Heart right ventricle (tissue), 16 donors: Measurements from ENCODE around the gene COL5A1. TPM values are rescaled to one million over a fixed set of nuclear protein-coding genes. Genes with fewer than 3 reads are reported as not detected.

Experiments used
- ATAC-seq, 8 donors: fragments of 200-7000 bp; cut with Tn5 transposase; one replicate each; pipeline ENCODE4 v1.9.1; 2020; ENCODE audit warnings: mild to moderate bottlenecking in 8 of 8, moderate library complexity in 8 of 8, moderate number of reproducible peaks in 1 of 8
- DNase-seq, 2 donors: peaks; one replicate each; pipeline ENCODE4 v3.0.0-alpha.2; 2020
- H3K27ac ChIP-seq, 10 donors: fragments of 200-600 bp; sonication (generic) in 2 of 10; one replicate each; pipeline versions ENCODE4 v1.5.0 to v1.8.0; 2020 to 2022; ENCODE audit warnings: mild to moderate bottlenecking in 3 of 10
- H3K27me3 ChIP-seq, 7 donors: fragments of 200-600 bp; one replicate each; pipeline ENCODE4 v1.8.0; 2021 to 2022; ENCODE audit warnings: mild to moderate bottlenecking in 2 of 7
- H3K36me3 ChIP-seq, 9 donors: fragments of 200-600 bp; sonication (generic) in 1 of 9; one replicate each; pipeline versions ENCODE4 v1.5.0 to v1.8.0; 2020 to 2022; ENCODE audit warnings: mild to moderate bottlenecking in 2 of 9
- H3K4me1 ChIP-seq, 9 donors: fragments of 200-600 bp; sonication (generic) in 1 of 9; one replicate each; pipeline versions ENCODE4 v1.5.0 to v1.8.0; 2020 to 2022; ENCODE audit warnings: mild to moderate bottlenecking in 4 of 9
- H3K4me3 ChIP-seq, 10 donors: fragments of 200-600 bp; sonication (generic) in 2 of 10; one replicate each; pipeline versions ENCODE4 v1.5.0 to v1.8.0; 2020 to 2022; ENCODE audit warnings: mild to moderate bottlenecking in 7 of 10, moderate library complexity in 2 of 10
- H3K9me3 ChIP-seq, 11 donors: fragments of 200-600 bp in 10 of 11; sonication (generic) in 2 of 11; one replicate each; pipeline versions ENCODE4 v1.5.0 to v1.8.0; 2013 to 2022; ENCODE audit warnings: mild to moderate bottlenecking in 2 of 11, control low read depth in 1 of 11, moderate library complexity in 1 of 11
- CTCF ChIP-seq, 9 donors: fragments of 200-600 bp; sonication (generic) in 2 of 9; IDR thresholded peaks; one replicate each; pipeline versions ENCODE4 v1.5.0 to v1.8.0; 2021 to 2022; ENCODE audit warnings: antibody characterized with exemption in 9 of 9, mild to moderate bottlenecking in 5 of 9, moderate library complexity in 1 of 9
- WGBS, 2 donors: extraction: QIAGEN DNeasy Blood & Tissue Kit; methylation state at CpG; one replicate each; pipeline ENCODE4 v1.1.7; 2013; ENCODE audit warnings: inconsistent platforms in 1 of 2; 5-methylcytosine and 5-hydroxymethylcytosine counted together
- intact Hi-C, 10 donors: fragments of 100-400 bp; cut with DNase I; formaldehyde crosslinking; loops; one replicate each; pipeline versions ENCODE4 v1.11.1 to v1.14.2; 2022
- polyA plus RNA-seq, 2 donors: library from polyadenylated mRNA; stranded (reverse); fragments of 200-250 nt; gene quantifications; one replicate each; pipeline ENCODE4 v1.2.3, GENCODE V29; 2013
- total RNA-seq, 10 donors: library from RNA; stranded (reverse); fragmentation: NEBNext Ultra II Directional in 3 of 10; extraction: Animal tissue kit (Norgen Biotek cat#: 25700) in 3 of 10; gene quantifications; one replicate each; pipeline versions ENCODE4 v1.2.1 to v1.2.4, GENCODE V29; 2021 to 2023
- donor health status: Arrhythmogenic right ventricular cardiomyopathy.
- donor health status: ischemic (EF 13 %, LVEDD 7.1; RV severe dilation, severe dysfunction).
- donor health status: healthy with polysubstance abuse.
- donor health status: DM: no; HTN: yes; CAD: no.
- donor health status: DM: no; HTN: no; CAD: no.
- donor health status: ischemic (EF 25% LVEDD 6.9; RV normal size, moderate dysfunction).
- donor health status: ischemic (EF 25% LVEDD 5.7; RV mildly dilated, moderate dysfunction).
- donor health status: healthy.
- donor health status: DM: yes; HTN: yes; CAD: no.
- donor health status: Ischemic cardiomyopathy.
- donor health status: ischemic (EF 35%, LVEDD 5.7; RV mildly dilated, moderate dysfunction).
- donor health status: nonischemic (EF 11% LVEDD 7.7; RV severe dilation, severe dysfunction).
- donor health status: DM: yes; HTN: yes; CAD: no.
- donor health status: PGD.
- donor health status: ischemic (EF 29% LVEDD 5.4; RV normal size, mild dysfunction).
- donor health status: nonischemic (EF 23%, LVEDD 6.1; RV moderate dilation, normal function).

COL5A1 gene
- total and polyA plus RNA-seq, 12 donors: 8.1 to 60.0 (median 13.3) TPM

GRCh38 chr9:134635351-134636148 lies 6.1 kb upstream of the COL5A1 start:
- 94% methylated on average over 17 of the region's 17 CpGs for WGBS, 2 donors
- Histone ChIP-seq H3K27me3 (peaks cover 0 to 2% (median 0%) of the 10 kb centered on the region in 7 donors), H3K36me3 (no peaks in the 10 kb centered on the region), H3K4me1 (peaks cover 0 to 4% (median 1%) of the 10 kb centered on the region in 9 donors), H3K4me3 (no peak overlapping the region), H3K27ac (no peak overlapping the region), H3K9me3 (no peaks in the 10 kb centered on the region)
- ATAC-seq (no peak), DNase-seq (no peak)
- intact Hi-C loops: no loop called here
- no peak for TF ChIP-seq CTCF (IDR thresholded peaks at IDR 0.05)

GRCh38 chr9:134636149-134636507 lies 5.5 kb upstream of the COL5A1 start:
- no peak for DNase-seq
- WGBS, 2 donors: 97 to 100% methylated on average over 2 of the region's 2 CpGs
- Histone ChIP-seq H3K27me3 (peaks cover 0 to 8% (median 0%) of the 10 kb centered on the region in 7 donors), H3K36me3 (no peaks in the 10 kb centered on the region), H3K4me3 (no peak overlapping the region), H3K4me1 (peaks cover 0 to 10% (median 7%) of the 10 kb centered on the region in 9 donors), H3K9me3 (no peaks in the 10 kb centered on the region), H3K27ac (no peak overlapping the region)
- ATAC-seq: no peak
- intact Hi-C loops: no loop called here
- TF ChIP-seq CTCF (IDR thresholded peaks at IDR 0.05): no peak

GRCh38 chr9:134637241-134637640 lies 4.4 kb upstream of the COL5A1 start:
- H3K9me3 ChIP-seq: no peaks in the 10 kb centered on the region
- DNase-seq (no peak), ATAC-seq (no peak)
- peaks cover 0 to 10% (median 8%) of the 10 kb centered on the region in 9 donors for H3K4me1 ChIP-seq
- H3K27me3 ChIP-seq: peaks cover 0 to 19% (median 0%) of the 10 kb centered on the region in 7 donors
- no peak for TF ChIP-seq CTCF (IDR thresholded peaks at IDR 0.05)
- no peak overlapping the region for H3K4me3 ChIP-seq
- intact Hi-C loops: no loop called here
- WGBS, 2 donors: 83 to 92% methylated on average over 12 of the region's 12 CpGs
- no peaks in the 10 kb centered on the region for H3K36me3 ChIP-seq
- H3K27ac ChIP-seq: no peak overlapping the region

GRCh38 chr9:134637696-134638501 lies 3.7 kb upstream of the COL5A1 start:
- H3K9me3 ChIP-seq: no peaks in the 10 kb centered on the region
- TF ChIP-seq CTCF (IDR thresholded peaks at IDR 0.05): no peak
- WGBS, 2 donors: 76 to 86% methylated on average over 23 of the region's 23 CpGs
- no peak for ATAC-seq
- peaks cover 0 to 26% (median 0%) of the 10 kb centered on the region in 7 donors for H3K27me3 ChIP-seq
- no peaks in the 10 kb centered on the region for H3K36me3 ChIP-seq
- H3K4me3 ChIP-seq: no peak overlapping the region
- H3K27ac ChIP-seq: no peak overlapping the region
- intact Hi-C loops: no loop called here
- peaks cover 0 to 16% (median 11%) of the 10 kb centered on the region in 9 donors for H3K4me1 ChIP-seq
- DNase-seq: no peak
